HEK293 (cell line): ENCODE data around the gene TCEAL7.
A peak's percentile ranks its signal among the peaks of the same experiment; 100 is the strongest.

Source experiments
- CTCF ChIA-PET: fragments of 350-600 bp; formaldehyde crosslinking; extraction: SDS; loops from one replicate; lab custom pipeline; 2021; ENCODE audit warnings: antibody characterized with exemption; lab: Yijun Ruan, JAX
- POLR2A ChIA-PET: fragments of 300-600 bp; formaldehyde crosslinking; extraction: SDS; loops from one replicate; lab custom pipeline; 2020; ENCODE audit warnings: antibody characterized with exemption, inconsistent platforms; lab: Yijun Ruan, JAX
- H3K27ac ChIP-seq: fragments of 200-500 bp; sonication (Bioruptor generic); 2 replicates; pipeline ENCODE4 v1.5.1; 2014; ENCODE audit warnings: low read depth, low read length, control low read depth, inconsistent platforms; ENCODE audit errors: extremely low read depth
- H3K36me3 ChIP-seq, 2 experiments: fragments of 200-500 bp in 1 of 2; sonication (Bioruptor generic) in 1 of 2; 1 replicate in 1 of 2; 2 replicates in 1 of 2; pipeline ENCODE4 v1.5.1; 2014 to 2017; ENCODE audit warnings: inconsistent platforms in 2 of 2, low read length in 2 of 2; ENCODE audit not compliant: control insufficient read depth in 2 of 2, insufficient read depth in 1 of 2
- H3K4me1 ChIP-seq: fragments of 200-500 bp; sonication (Bioruptor generic); 2 replicates; pipeline ENCODE4 v1.5.1; 2014; ENCODE audit warnings: mild to moderate bottlenecking, low read length, inconsistent platforms; ENCODE audit not compliant: control insufficient read depth, insufficient read depth
- H3K4me3 ChIP-seq: 2 replicates; pipeline ENCODE4 v1.5.1; 2011; ENCODE audit warnings: low read depth, mild to moderate bottlenecking, control low read depth, low read length, moderate library complexity
- H3K9me3 ChIP-seq: fragments of 200-500 bp; sonication (Bioruptor generic); 2 replicates; pipeline ENCODE4 v1.5.1; 2014; ENCODE audit warnings: low read depth, low read length, inconsistent platforms; ENCODE audit not compliant: control insufficient read depth, insufficient read depth
- EGR2 ChIP-seq: fragments of 450-650 bp; formaldehyde crosslinking; IDR thresholded peaks from 2 replicates; pipeline ENCODE4 v1.5.1; 2016; ENCODE audit warnings: low read depth, missing biosample characterization, missing genetic modification characterization
- GLIS1 ChIP-seq: fragments of 450-650 bp; formaldehyde crosslinking; IDR thresholded peaks from 2 replicates; pipeline ENCODE4 v1.5.1; 2016; ENCODE audit warnings: missing biosample characterization, missing genetic modification characterization
- HOXA7 ChIP-seq: sonication (generic); formaldehyde crosslinking; IDR thresholded peaks from 2 replicates; pipeline ENCODE4 v1.8.1; 2022; ENCODE audit warnings: missing genetic modification reagents, borderline replicate concordance
- HOXC10 ChIP-seq: sonication (generic); formaldehyde crosslinking; IDR thresholded peaks from 2 replicates; pipeline ENCODE4 v1.8.1; 2023; ENCODE audit warnings: mild to moderate bottlenecking, missing genetic modification reagents
- KLF16 ChIP-seq: fragments of 450-650 bp; formaldehyde crosslinking; IDR thresholded peaks from 2 replicates; pipeline ENCODE4 v1.5.1; 2017; ENCODE audit warnings: missing biosample characterization, missing genetic modification characterization
- KLF8 ChIP-seq: fragments of 450-650 bp; formaldehyde crosslinking; IDR thresholded peaks from 2 replicates; pipeline ENCODE4 v1.5.1; 2016; ENCODE audit warnings: missing biosample characterization, missing genetic modification characterization
- OVOL3 ChIP-seq: fragments of 450-650 bp; formaldehyde crosslinking; IDR thresholded peaks from 2 replicates; pipeline ENCODE4 v1.5.1; 2016; ENCODE audit warnings: missing biosample characterization, missing genetic modification characterization
- PATZ1 ChIP-seq: fragments of 450-650 bp; formaldehyde crosslinking; IDR thresholded peaks from 2 replicates; pipeline ENCODE4 v1.5.1; 2016; ENCODE audit warnings: missing biosample characterization, missing genetic modification characterization
- SP7 ChIP-seq: fragments of 450-650 bp; formaldehyde crosslinking; IDR thresholded peaks from 2 replicates; pipeline ENCODE4 v1.5.1; 2016; ENCODE audit warnings: missing biosample characterization, missing genetic modification characterization
- ZBTB11 ChIP-seq: fragments of 450-650 bp; formaldehyde crosslinking; conservative IDR thresholded peaks from 2 replicates; pipeline ENCODE4 v1.5.1; 2016; ENCODE audit warnings: low read depth, missing biosample characterization, missing genetic modification characterization
- ZFHX2 ChIP-seq: fragments of 450-650 bp; formaldehyde crosslinking; conservative IDR thresholded peaks from 2 replicates; pipeline ENCODE4 v1.5.1; 2016; ENCODE audit warnings: missing biosample characterization, missing genetic modification characterization
- ZNF2 ChIP-seq: fragments of 450-650 bp; formaldehyde crosslinking; IDR thresholded peaks from 2 replicates; pipeline ENCODE4 v1.5.1; 2016; ENCODE audit warnings: missing biosample characterization, missing genetic modification characterization
- ZNF211 ChIP-seq: fragments of 450-650 bp; formaldehyde crosslinking; IDR thresholded peaks from 2 replicates; pipeline ENCODE4 v1.5.1; 2016; ENCODE audit warnings: low read depth, missing biosample characterization, missing genetic modification characterization
- ZNF266 ChIP-seq: fragments of 450-650 bp; formaldehyde crosslinking; IDR thresholded peaks from 2 replicates; pipeline ENCODE4 v1.5.1; 2016; ENCODE audit warnings: missing biosample characterization, missing genetic modification characterization, low read depth
- ZNF544 ChIP-seq: fragments of 450-650 bp; formaldehyde crosslinking; IDR thresholded peaks from 2 replicates; pipeline ENCODE4 v1.5.0; 2017; ENCODE audit warnings: missing biosample characterization, missing genetic modification characterization
- ZNF600 ChIP-seq: fragments of 450-650 bp; formaldehyde crosslinking; IDR thresholded peaks from 2 replicates; pipeline ENCODE4 v1.5.1; 2016; ENCODE audit warnings: missing biosample characterization, missing genetic modification characterization
- ZNF629 ChIP-seq: fragments of 450-650 bp; formaldehyde crosslinking; IDR thresholded peaks from 2 replicates; pipeline ENCODE4 v1.5.1; 2017; ENCODE audit warnings: missing biosample characterization, missing genetic modification characterization
- ZNF692 ChIP-seq: fragments of 450-650 bp; formaldehyde crosslinking; IDR thresholded peaks from 2 replicates; pipeline ENCODE4 v1.5.1; 2016; ENCODE audit warnings: missing biosample characterization, missing genetic modification characterization
- TF ChIP-seq, protein P1 (sequence below): fragments of 450-650 bp; formaldehyde crosslinking; IDR thresholded peaks from 2 replicates; pipeline ENCODE4 v1.5.1; 2017; ENCODE audit warnings: missing biosample characterization, mild to moderate bottlenecking, missing genetic modification characterization, moderate library complexity
- TF ChIP-seq, protein P2 (sequence below): fragments of 450-650 bp; formaldehyde crosslinking; IDR thresholded peaks from 2 replicates; pipeline ENCODE4 v1.5.1; 2016; ENCODE audit warnings: missing biosample characterization, missing genetic modification characterization
- TF ChIP-seq, protein P3 (sequence below): fragments of 450-650 bp; formaldehyde crosslinking; IDR thresholded peaks from 2 replicates; pipeline ENCODE4 v1.5.1; 2016; ENCODE audit warnings: missing biosample characterization, missing genetic modification characterization
- TF ChIP-seq, protein P4 (sequence below): fragments of 450-650 bp; formaldehyde crosslinking; IDR thresholded peaks from 2 replicates; pipeline ENCODE4; 2016; ENCODE audit warnings: missing biosample characterization, missing genetic modification characterization

TCEAL7 gene

DNA sequence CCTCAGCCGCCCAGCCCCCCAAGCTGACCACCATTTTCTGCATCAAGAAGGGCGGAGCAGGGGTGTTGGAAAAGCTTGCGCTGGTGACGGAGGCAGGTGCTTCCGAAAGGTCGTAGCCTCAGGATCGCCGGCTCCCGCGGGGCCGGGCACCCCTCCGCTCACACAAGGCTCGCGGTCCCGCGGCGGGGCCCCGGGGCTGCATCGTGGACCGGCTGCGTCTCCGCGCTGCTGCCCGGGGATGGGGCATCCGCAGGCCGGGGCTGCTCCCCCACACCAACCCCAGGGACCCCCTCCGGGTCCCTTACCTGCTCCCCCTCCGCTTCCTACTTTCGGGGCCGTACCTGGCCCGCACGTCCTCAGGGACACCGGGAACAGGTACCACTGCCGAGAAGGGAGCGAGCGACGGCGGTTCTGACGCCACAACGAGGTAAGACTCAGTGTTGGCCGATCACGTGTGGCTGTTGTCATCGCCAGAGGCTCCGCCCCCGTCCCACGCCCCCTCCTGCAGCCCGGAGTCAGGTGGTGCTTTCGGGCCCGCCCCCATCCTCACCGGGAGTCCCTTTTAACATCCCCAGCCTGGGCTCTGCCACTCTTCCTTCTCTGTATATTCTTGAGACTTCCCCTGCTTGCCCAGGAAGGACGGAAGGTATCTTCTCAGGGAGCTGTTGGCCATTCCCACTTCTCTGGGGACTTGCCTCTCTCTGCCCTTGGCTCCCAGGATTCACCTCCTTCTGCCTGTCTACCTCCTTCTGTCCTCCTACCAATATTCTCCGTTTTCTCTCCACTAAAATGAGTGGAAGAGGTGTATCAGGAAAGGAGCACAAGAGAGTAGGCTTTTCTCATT, 19.3 kb upstream of the TCEAL7 start, which contains the start of gene BEX2:
Gene BEX2, minus strand, starts transcription at position 436 of the 844 bp plus-strand sequence. CDS start 1,014 bp downstream, outside the sequence.
- Histone ChIP-seq H3K9me3 (no peaks in the 10 kb centered on the region), H3K27ac (no peak within 1 kb of the TSS; the same call in 1 of the 2 replicates)
- TF ChIP-seq ZNF629 (peak; percentile 91), SP7 (tag by site-specific recombination) (no peak), ZNF2 (tag by site-specific recombination) (no peak), ZFHX2 (tag by site-specific recombination) (peak; percentile 51; the same call in 1 of the 2 replicates), GLIS1 (tag by site-specific recombination) (peak; percentile 79), ZBTB11 (tag by site-specific recombination) (no peak), ZNF266 (no peak), PATZ1 (peak; percentile 79), EGR2 (peak; percentile 53; the same call in 1 of the 2 replicates), ZNF544 (tag by site-specific recombination) (no peak), HOXA7 (no peak), HOXC10 (CRISPR knock-in tag) (no peak), OVOL3 (tag by site-specific recombination) (no peak), KLF8 (tag by site-specific recombination) (peak; percentile 20; the same call in 1 of the 2 replicates), KLF16 (tag by site-specific recombination) (peak; percentile 68; the same call in 1 of the 2 replicates), ZNF692 (tag by site-specific recombination) (0 out of 2 replicates have a peak, but pooled peaks have one; percentile 38), ZNF600 (tag by site-specific recombination) (peak; percentile 20; the same call in 1 of the 2 replicates), ZNF211 (tag by site-specific recombination) (no peak)
- TF ChIP-seq, protein P1, sequence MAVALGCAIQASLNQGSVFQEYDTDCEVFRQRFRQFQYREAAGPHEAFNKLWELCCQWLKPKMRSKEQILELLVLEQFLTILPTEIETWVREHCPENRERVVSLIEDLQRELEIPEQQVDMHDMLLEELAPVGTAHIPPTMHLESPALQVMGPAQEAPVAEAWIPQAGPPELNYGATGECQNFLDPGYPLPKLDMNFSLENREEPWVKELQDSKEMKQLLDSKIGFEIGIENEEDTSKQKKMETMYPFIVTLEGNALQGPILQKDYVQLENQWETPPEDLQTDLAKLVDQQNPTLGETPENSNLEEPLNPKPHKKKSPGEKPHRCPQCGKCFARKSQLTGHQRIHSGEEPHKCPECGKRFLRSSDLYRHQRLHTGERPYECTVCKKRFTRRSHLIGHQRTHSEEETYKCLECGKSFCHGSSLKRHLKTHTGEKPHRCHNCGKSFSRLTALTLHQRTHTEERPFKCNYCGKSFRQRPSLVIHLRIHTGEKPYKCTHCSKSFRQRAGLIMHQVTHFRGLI (tag by site-specific recombination), result no peak
- TF ChIP-seq, protein P2, sequence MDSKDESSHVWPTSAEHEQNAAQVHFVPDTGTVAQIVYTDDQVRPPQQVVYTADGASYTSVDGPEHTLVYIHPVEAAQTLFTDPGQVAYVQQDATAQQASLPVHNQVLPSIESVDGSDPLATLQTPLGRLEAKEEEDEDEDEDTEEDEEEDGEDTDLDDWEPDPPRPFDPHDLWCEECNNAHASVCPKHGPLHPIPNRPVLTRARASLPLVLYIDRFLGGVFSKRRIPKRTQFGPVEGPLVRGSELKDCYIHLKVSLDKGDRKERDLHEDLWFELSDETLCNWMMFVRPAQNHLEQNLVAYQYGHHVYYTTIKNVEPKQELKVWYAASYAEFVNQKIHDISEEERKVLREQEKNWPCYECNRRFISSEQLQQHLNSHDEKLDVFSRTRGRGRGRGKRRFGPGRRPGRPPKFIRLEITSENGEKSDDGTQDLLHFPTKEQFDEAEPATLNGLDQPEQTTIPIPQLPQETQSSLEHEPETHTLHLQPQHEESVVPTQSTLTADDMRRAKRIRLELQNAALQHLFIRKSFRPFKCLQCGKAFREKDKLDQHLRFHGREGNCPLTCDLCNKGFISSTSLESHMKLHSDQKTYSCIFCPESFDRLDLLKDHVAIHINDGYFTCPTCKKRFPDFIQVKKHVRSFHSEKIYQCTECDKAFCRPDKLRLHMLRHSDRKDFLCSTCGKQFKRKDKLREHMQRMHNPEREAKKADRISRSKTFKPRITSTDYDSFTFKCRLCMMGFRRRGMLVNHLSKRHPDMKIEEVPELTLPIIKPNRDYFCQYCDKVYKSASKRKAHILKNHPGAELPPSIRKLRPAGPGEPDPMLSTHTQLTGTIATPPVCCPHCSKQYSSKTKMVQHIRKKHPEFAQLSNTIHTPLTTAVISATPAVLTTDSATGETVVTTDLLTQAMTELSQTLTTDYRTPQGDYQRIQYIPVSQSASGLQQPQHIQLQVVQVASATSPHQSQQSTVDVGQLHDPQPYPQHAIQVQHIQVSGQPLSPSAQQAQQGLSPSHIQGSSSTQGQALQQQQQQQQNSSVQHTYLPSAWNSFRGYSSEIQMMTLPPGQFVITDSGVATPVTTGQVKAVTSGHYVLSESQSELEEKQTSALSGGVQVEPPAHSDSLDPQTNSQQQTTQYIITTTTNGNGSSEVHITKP (tag by site-specific recombination), result peak; percentile 58
- TF ChIP-seq, protein P3, sequence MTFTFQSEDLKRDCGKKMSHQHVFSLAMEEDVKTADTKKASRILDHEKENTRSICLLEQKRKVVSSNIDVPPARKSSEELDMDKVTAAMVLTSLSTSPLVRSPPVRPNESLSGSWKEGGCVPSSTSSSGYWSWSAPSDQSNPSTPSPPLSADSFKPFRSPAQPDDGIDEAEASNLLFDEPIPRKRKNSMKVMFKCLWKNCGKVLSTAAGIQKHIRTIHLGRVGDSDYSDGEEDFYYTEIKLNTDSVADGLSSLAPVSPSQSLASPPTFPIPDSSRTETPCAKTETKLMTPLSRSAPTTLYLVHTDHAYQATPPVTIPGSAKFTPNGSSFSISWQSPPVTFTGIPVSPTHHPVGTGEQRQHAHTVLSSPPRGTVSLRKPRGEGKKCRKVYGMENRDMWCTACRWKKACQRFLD (tag by site-specific recombination), result no peak
- TF ChIP-seq, protein P4, sequence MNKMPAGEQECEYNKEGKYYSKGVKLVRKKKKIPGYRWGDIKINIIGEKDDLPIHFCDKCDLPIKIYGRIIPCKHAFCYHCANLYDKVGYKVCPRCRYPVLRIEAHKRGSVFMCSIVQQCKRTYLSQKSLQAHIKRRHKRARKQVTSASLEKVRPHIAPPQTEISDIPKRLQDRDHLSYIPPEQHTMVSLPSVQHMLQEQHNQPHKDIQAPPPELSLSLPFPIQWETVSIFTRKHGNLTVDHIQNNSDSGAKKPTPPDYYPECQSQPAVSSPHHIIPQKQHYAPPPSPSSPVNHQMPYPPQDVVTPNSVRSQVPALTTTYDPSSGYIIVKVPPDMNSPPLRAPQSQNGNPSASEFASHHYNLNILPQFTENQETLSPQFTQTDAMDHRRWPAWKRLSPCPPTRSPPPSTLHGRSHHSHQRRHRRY (tag by site-specific recombination), result no peak

More for the DNA sequence above, 19.3 kb upstream of the TCEAL7 start, which contains the start of gene BEX2:
- H3K4me1 ChIP-seq, result no peaks in the 10 kb centered on the region
- peak within 1 kb of the TSS; percentile 55 for H3K4me3 ChIP-seq
- ChIA-PET POLR2A (interaction anchor here (0.6 kb wide), 1 partner anchor 57 kb away, joined by 3 read pairs; no protein-coding TSS in a partner anchor), CTCF (no interaction called here)
- H3K36me3 ChIP-seq, result no peaks in the 10 kb centered on the region
